ENCODE measurements around the gene WDR35.

Gene WDR35

GRCh38 chr2:19888831-19889230 is 101.1 kb downstream of the WDR35 start:
- H2AFZ ChIP-seq (ENCODE audit: low read depth) = no peak overlapping the region
- H3K4me1 ChIP-seq (ENCODE audit: low read depth, poor library complexity, severe bottlenecking) = no peaks in the 10 kb centered on the region
- H3K36me3 ChIP-seq (ENCODE audit: insufficient read depth) = no peaks in the 10 kb centered on the region
- no peak for TF ChIP-seq CTCF (conservative IDR thresholded peaks at IDR 0.05; ENCODE audit: low read depth, low read length)
- H3K27ac ChIP-seq = no peak overlapping the region
- H4K20me1 ChIP-seq (ENCODE audit: insufficient read depth) = no peaks in the 10 kb centered on the region
- no peak overlapping the region for H3K4me2 ChIP-seq
- H3K27me3 ChIP-seq (ENCODE audit: insufficient read depth, low read depth) = no peaks in the 10 kb centered on the region
- H3K9ac ChIP-seq = no peak overlapping the region
- no peaks in the 10 kb centered on the region for H3K79me2 ChIP-seq (ENCODE audit: insufficient read depth, low read depth)
- H3K4me3 ChIP-seq (IDR thresholded peaks at IDR 0.05; ENCODE audit: insufficient read depth, low read depth, low read length) = no peak overlapping the region

GRCh38 chr2:19887510-19887909 is 102.4 kb downstream of the WDR35 start:
- Histone ChIP-seq H3K79me2 (ENCODE audit: insufficient read depth, low read depth) (no peaks in the 10 kb centered on the region), H3K27me3 (ENCODE audit: insufficient read depth, low read depth) (no peaks in the 10 kb centered on the region), H3K4me3 (IDR thresholded peaks at IDR 0.05; ENCODE audit: insufficient read depth, low read depth, low read length) (no peak overlapping the region), H4K20me1 (ENCODE audit: insufficient read depth) (no peaks in the 10 kb centered on the region), H3K4me2 (no peak overlapping the region), H3K4me1 (ENCODE audit: low read depth, poor library complexity, severe bottlenecking) (no peaks in the 10 kb centered on the region), H3K9ac (no peak overlapping the region), H3K36me3 (ENCODE audit: insufficient read depth) (no peaks in the 10 kb centered on the region), H3K27ac (no peak overlapping the region), H2AFZ (ENCODE audit: low read depth) (no peak overlapping the region)
- no peak for TF ChIP-seq CTCF (conservative IDR thresholded peaks at IDR 0.05; ENCODE audit: low read depth, low read length)

- H3K27ac ChIP-seq = no peak overlapping the region
- H3K4me2 ChIP-seq = no peak overlapping the region
- no peaks in the 10 kb centered on the region for H3K4me1 ChIP-seq (ENCODE audit: low read depth, poor library complexity, severe bottlenecking)
- H4K20me1 ChIP-seq (ENCODE audit: insufficient read depth) = no peaks in the 10 kb centered on the region
- H3K27me3 ChIP-seq (ENCODE audit: insufficient read depth, low read depth) = no peaks in the 10 kb centered on the region
- TF ChIP-seq CTCF (conservative IDR thresholded peaks at IDR 0.05; ENCODE audit: low read depth, low read length) = no peak
- H3K79me2 ChIP-seq (ENCODE audit: insufficient read depth, low read depth) = no peaks in the 10 kb centered on the region
- no peaks in the 10 kb centered on the region for H3K36me3 ChIP-seq (ENCODE audit: insufficient read depth)
- no peak overlapping the region for H2AFZ ChIP-seq (ENCODE audit: low read depth)
- no peak overlapping the region for H3K4me3 ChIP-seq (IDR thresholded peaks at IDR 0.05; ENCODE audit: insufficient read depth, low read depth, low read length)
- H3K9ac ChIP-seq = no peak overlapping the region
Measured at GRCh38 chr2:19886261-19886660, 103.6 kb downstream of the WDR35 start.

GRCh38 chr2:19885791-19886190 is 104.1 kb downstream of the WDR35 start:
- Histone ChIP-seq H4K20me1 (ENCODE audit: insufficient read depth) (no peaks in the 10 kb centered on the region), H3K27ac (no peak overlapping the region), H3K36me3 (ENCODE audit: insufficient read depth) (no peaks in the 10 kb centered on the region), H3K4me1 (ENCODE audit: low read depth, poor library complexity, severe bottlenecking) (no peaks in the 10 kb centered on the region), H3K79me2 (ENCODE audit: insufficient read depth, low read depth) (no peaks in the 10 kb centered on the region), H3K27me3 (ENCODE audit: insufficient read depth, low read depth) (no peaks in the 10 kb centered on the region), H3K4me3 (IDR thresholded peaks at IDR 0.05; ENCODE audit: insufficient read depth, low read depth, low read length) (no peak overlapping the region), H3K9ac (no peak overlapping the region), H3K4me2 (no peak overlapping the region), H2AFZ (ENCODE audit: low read depth) (no peak overlapping the region)
- TF ChIP-seq CTCF (conservative IDR thresholded peaks at IDR 0.05; ENCODE audit: low read depth, low read length) = no peak

Data from KMS-11 (cell line).